Vagina (tissue), 2 donors: ENCODE measurements around the gene SERPINB1. TPM values are rescaled to one million over a fixed set of nuclear protein-coding genes. Genes with fewer than 3 reads are reported as not detected.

ENCODE experiments used
- DNase-seq, 2 donors: peaks; one replicate each; pipeline ENCODE4 v3.0.0-alpha.2; 2017; ENCODE audit errors: extremely low spot score in 2 of 2
- H3K27ac ChIP-seq: fragments of 200-600 bp; sonication (generic); one replicate; pipeline ENCODE4 v1.5.1; 2019
- H3K27me3 ChIP-seq: fragments of 200-600 bp; sonication (generic); one replicate; pipeline ENCODE4 v1.5.1; 2019
- H3K36me3 ChIP-seq, 2 donors: fragments of 200-600 bp; sonication (generic); one replicate each; pipeline ENCODE4 v1.5.1; 2017 to 2019
- H3K4me1 ChIP-seq: fragments of 200-600 bp; sonication (generic); one replicate; pipeline ENCODE4 v1.5.1; 2019
- H3K4me3 ChIP-seq, 2 donors: fragments of 200-600 bp; sonication (generic); 1 replicate in 1 of 2; 2 replicates in 1 of 2; pipeline ENCODE4 v1.5.1; 2016 to 2019
- H3K9me3 ChIP-seq: fragments of 200-600 bp; sonication (generic); one replicate; pipeline ENCODE4 v1.5.1; 2019
- POLR2A ChIP-seq, 2 donors: fragments of 450-650 bp; IDR thresholded peaks; one replicate each; pipeline ENCODE4 v1.6.1; 2017; ENCODE audit warnings: antibody characterized with exemption in 2 of 2, mild to moderate bottlenecking in 2 of 2, moderate library complexity in 2 of 2
- POLR2AphosphoS5 ChIP-seq, 2 donors: sonication (generic); formaldehyde crosslinking; IDR thresholded peaks; one replicate each; pipeline ENCODE4 v1.9.0; 2017; ENCODE audit warnings: antibody characterized with exemption in 2 of 2, mild to moderate bottlenecking in 2 of 2, low read depth in 1 of 2; ENCODE audit not compliant: insufficient read depth in 1 of 2
- intact Hi-C: fragments of 100-400 bp; cut with DNase I; formaldehyde crosslinking; loops from one replicate; pipeline ENCODE4 v1.15.1; 2023
- total RNA-seq: library from RNA; depleted of rRNA; stranded (reverse); fragments of >200 nt; gene quantifications from one replicate; pipeline ENCODE4 v1.2.3, GENCODE V29; 2016
- TF ChIP-seq, protein P1 (sequence below), 3 experiments: fragments of 450-650 bp in 2 of 3; fragments of 200-600 bp in 1 of 3; sonication (generic) in 1 of 3; IDR thresholded peaks; one replicate each; pipeline ENCODE4 v1.5.1; 2017 to 2019; ENCODE audit warnings: antibody characterized with exemption in 3 of 3, mild to moderate bottlenecking in 2 of 3, moderate library complexity in 2 of 3

SERPINB1 gene
- total RNA-seq, 1 donor from 2014 or later = 38.1 TPM

DNA sequence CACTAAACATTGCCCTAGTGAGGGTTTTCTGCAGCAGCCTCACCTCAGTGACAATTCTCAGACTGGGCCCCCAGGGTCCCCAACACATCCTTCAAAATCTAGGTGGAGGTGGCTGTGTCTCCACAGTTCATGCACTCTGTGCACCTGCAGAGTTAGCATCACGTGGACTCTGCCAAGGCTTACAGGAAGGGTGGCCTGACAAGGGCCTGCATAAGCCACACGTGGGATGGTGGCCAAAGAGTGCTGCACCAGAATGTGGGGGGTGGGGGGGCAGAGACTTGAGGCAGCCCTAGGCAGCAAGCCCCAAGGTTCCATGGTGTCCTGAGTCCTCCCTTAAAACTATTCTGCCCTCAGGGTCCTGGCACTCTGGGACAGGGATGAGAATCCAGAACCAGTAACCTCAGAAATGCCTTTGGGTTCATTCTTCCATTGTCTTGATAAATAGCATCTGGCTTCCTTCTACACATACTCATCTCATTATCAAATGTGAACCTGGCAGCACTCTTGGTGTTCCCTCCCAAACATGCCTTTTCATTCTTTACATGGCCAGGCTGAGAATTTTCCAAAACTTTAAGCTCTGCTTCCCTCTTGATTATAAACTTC lies 1.6 kb upstream of the SERPINB1 start:
- no peak overlapping the region for H3K27ac ChIP-seq
- H3K9me3 ChIP-seq = no peaks in the 10 kb centered on the region
- H3K4me1 ChIP-seq = peaks cover 34% of the 10 kb centered on the region
- H3K36me3 ChIP-seq = peaks cover 0 to 3% of the 10 kb centered on the region in 2 donors
- DNase-seq = no peak
- no peak overlapping the region for H3K4me3 ChIP-seq
- TF ChIP-seq, protein P1, sequence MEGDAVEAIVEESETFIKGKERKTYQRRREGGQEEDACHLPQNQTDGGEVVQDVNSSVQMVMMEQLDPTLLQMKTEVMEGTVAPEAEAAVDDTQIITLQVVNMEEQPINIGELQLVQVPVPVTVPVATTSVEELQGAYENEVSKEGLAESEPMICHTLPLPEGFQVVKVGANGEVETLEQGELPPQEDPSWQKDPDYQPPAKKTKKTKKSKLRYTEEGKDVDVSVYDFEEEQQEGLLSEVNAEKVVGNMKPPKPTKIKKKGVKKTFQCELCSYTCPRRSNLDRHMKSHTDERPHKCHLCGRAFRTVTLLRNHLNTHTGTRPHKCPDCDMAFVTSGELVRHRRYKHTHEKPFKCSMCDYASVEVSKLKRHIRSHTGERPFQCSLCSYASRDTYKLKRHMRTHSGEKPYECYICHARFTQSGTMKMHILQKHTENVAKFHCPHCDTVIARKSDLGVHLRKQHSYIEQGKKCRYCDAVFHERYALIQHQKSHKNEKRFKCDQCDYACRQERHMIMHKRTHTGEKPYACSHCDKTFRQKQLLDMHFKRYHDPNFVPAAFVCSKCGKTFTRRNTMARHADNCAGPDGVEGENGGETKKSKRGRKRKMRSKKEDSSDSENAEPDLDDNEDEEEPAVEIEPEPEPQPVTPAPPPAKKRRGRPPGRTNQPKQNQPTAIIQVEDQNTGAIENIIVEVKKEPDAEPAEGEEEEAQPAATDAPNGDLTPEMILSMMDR (IDR thresholded peaks at IDR 0.05) = no peak
- TF ChIP-seq POLR2A (IDR thresholded peaks at IDR 0.05) (no peak), POLR2AphosphoS5 (IDR thresholded peaks at IDR 0.05; ENCODE audit: insufficient read depth in 1 of 2, low read depth in 1 of 2) (no peak)
- H3K27me3 ChIP-seq = no peaks in the 10 kb centered on the region
- intact Hi-C loops = loop anchor here (5.0 to 10.0 kb wide), 2 partner anchors 48 to 149 kb away; no protein-coding TSS in a partner anchor

DNA sequence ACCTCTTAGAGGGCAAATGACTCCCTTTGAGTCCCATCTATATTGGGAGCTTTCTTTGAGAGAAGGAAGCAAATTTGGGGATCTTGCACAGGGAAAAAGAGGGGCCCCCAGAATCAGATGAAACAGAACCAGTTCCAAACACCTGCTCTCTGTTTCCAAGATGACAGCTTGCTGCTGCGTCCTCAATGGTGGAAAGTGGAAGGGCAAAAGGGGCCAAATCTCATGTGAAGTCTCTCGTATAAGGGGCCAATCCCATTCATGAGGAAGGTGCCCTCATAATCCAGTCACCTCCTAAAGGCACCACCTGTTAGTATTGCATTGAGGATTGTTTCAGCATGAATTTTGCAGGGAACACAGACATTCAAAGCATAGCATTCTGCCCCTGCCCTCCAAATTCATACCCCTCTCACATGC lies 483 bp upstream of the SERPINB1 start:
- H3K4me3 ChIP-seq = peak overlapping the region; percentile 58 to 67
- intact Hi-C loops = loop anchor here (5.0 to 10.0 kb wide), 2 partner anchors 47 to 150 kb away; no protein-coding TSS in a partner anchor
- H3K4me1 ChIP-seq = peaks cover 34% of the 10 kb centered on the region
- H3K9me3 ChIP-seq = no peaks in the 10 kb centered on the region
- H3K27me3 ChIP-seq = no peaks in the 10 kb centered on the region
- peak overlapping the region; percentile 92 for H3K27ac ChIP-seq
- H3K36me3 ChIP-seq = peaks cover 0 to 13% of the 10 kb centered on the region in 2 donors
- TF ChIP-seq POLR2A (IDR thresholded peaks at IDR 0.05) (no peak), POLR2AphosphoS5 (IDR thresholded peaks at IDR 0.05; ENCODE audit: insufficient read depth in 1 of 2, low read depth in 1 of 2) (no peak)
- TF ChIP-seq, protein P1 (IDR thresholded peaks at IDR 0.05) = no peak
- DNase-seq = no peak

GRCh38 chr6:2840749-2841061 lies 958 bp downstream of the SERPINB1 start:
- intact Hi-C loops = loop anchor here (5.0 to 10.0 kb wide), 2 partner anchors 46 to 152 kb away; no protein-coding TSS in a partner anchor
- H3K27me3 ChIP-seq = no peaks in the 10 kb centered on the region
- H3K4me1 ChIP-seq = peaks cover 34% of the 10 kb centered on the region
- no peak for TF ChIP-seq POLR2A (IDR thresholded peaks at IDR 0.05)
- TF ChIP-seq, protein P1 (IDR thresholded peaks at IDR 0.05) = no peak
- H3K4me3 ChIP-seq = peak overlapping the region; percentile 58 to 67
- H3K27ac ChIP-seq = peak overlapping the region; percentile 92
- peaks cover 0 to 27% of the 10 kb centered on the region in 2 donors for H3K36me3 ChIP-seq
- H3K9me3 ChIP-seq = no peaks in the 10 kb centered on the region
- DNase-seq = no peak

DNA sequence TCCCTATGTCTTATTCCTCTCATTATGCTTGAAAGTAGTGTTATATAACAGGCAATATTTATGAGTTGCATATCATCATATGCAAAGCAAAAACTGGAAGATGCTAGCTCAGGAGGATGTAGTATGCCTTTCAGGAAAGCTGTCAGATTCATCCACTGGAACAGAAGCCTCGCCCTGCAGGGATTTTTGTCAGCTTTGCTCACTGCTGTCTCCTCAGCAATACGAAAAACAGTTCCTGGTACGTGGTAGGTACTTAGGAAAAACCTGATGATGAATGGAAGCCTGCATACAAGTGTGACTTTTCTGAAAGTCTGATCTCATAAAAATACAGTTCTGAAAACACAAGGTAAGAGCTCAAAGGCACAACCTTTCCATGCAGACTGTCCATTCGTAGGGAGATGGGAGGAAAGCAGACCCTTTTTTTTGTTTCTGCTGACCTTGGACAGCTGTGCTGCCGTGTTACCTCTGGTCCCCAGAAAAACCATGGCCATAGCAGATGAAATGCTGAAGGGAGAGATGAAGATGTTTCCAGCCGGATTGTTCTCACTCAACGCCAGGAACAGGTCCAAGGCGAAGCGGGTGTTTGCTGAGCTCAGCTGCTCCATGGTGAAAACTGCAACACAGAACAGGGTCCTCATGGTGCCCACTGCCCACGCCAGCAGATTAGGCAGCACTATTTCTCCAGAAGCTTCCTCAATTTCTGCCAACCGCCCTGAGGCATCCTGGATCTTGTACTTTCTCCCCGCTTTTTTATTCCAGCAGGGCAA lies 1.5 kb downstream of the SERPINB1 start:
- H3K27me3 ChIP-seq = no peaks in the 10 kb centered on the region
- peaks cover 0 to 32% of the 10 kb centered on the region in 2 donors for H3K36me3 ChIP-seq
- intact Hi-C loops = loop anchor here (5.0 to 10.0 kb wide), 2 partner anchors 45 to 152 kb away; no protein-coding TSS in a partner anchor
- H3K9me3 ChIP-seq = no peaks in the 10 kb centered on the region
- peaks cover 34% of the 10 kb centered on the region for H3K4me1 ChIP-seq
- no peak for DNase-seq
- peak overlapping the region; percentile 58 to 67 for H3K4me3 ChIP-seq
- peak overlapping the region; percentile 92 for H3K27ac ChIP-seq
- TF ChIP-seq POLR2AphosphoS5 (IDR thresholded peaks at IDR 0.05; ENCODE audit: insufficient read depth in 1 of 2, low read depth in 1 of 2) = no peak
- TF ChIP-seq, protein P1 (IDR thresholded peaks at IDR 0.05) = no peak
- no peak for TF ChIP-seq POLR2A (IDR thresholded peaks at IDR 0.05)
